Thoracic aorta (tissue), 2 donors: Measurements from ENCODE around the gene GID4. TPM values are rescaled to one million over a fixed set of nuclear protein-coding genes. Genes with fewer than 3 reads are reported as not detected.

Source experiments
- ATAC-seq: fragments of 150-250 bp; one replicate; pipeline ENCODE4 v1.8.0; 2017; ENCODE audit warnings: low read depth; ENCODE audit not compliant: insufficient number of reproducible peaks, low FRiP score
- DNase-seq: peaks from one replicate; pipeline ENCODE4 v3.0.0-alpha.2; 2020; ENCODE audit warnings: low spot score
- H3K27ac ChIP-seq, 2 donors: fragments of 200-600 bp; sonication (generic); 1 replicate in 1 of 2; 2 replicates in 1 of 2; pipeline ENCODE4 v1.5.1; 2016; ENCODE audit warnings: mild to moderate bottlenecking in 2 of 2, moderate library complexity in 2 of 2
- H3K27me3 ChIP-seq: fragments of 200-600 bp; sonication (generic); replicated peaks from 2 replicates; pipeline ENCODE4 v1.6.0; 2016; ENCODE audit warnings: mild to moderate bottlenecking; ENCODE audit not compliant: insufficient read depth
- H3K36me3 ChIP-seq: fragments of 200-600 bp; sonication (generic); one replicate; pipeline ENCODE4 v1.5.1; 2016
- H3K4me1 ChIP-seq, 2 donors: fragments of 200-600 bp; sonication (generic); 1 replicate in 1 of 2; 2 replicates in 1 of 2; pipeline versions ENCODE4 v1.5.1 to v1.6.0; 2016; ENCODE audit warnings: low read depth in 2 of 2, mild to moderate bottlenecking in 1 of 2; ENCODE audit not compliant: control insufficient read depth in 1 of 2
- H3K4me3 ChIP-seq: fragments of 200-600 bp; sonication (generic); 2 replicates; pipeline ENCODE4 v1.5.1; 2016; ENCODE audit warnings: mild to moderate bottlenecking
- H3K9me3 ChIP-seq: fragments of 200-600 bp; sonication (generic); 2 replicates; pipeline ENCODE4 v1.5.1; 2016
- total RNA-seq, 2 donors: library from RNA; depleted of rRNA; stranded (reverse); fragments of >200 nt; gene quantifications; one replicate each; pipeline versions ENCODE4 v1.1.0 to v1.2.3, GENCODE V29; 2016
- TF ChIP-seq, protein P1 (sequence below): fragments of 200-600 bp; sonication (generic); IDR thresholded peaks from one replicate; pipeline ENCODE4 v1.5.1; 2019; ENCODE audit warnings: antibody characterized with exemption

Gene GID4
- total RNA-seq, 2 donors from 2014 or later, result 13.5 to 16.4 TPM

DNA sequence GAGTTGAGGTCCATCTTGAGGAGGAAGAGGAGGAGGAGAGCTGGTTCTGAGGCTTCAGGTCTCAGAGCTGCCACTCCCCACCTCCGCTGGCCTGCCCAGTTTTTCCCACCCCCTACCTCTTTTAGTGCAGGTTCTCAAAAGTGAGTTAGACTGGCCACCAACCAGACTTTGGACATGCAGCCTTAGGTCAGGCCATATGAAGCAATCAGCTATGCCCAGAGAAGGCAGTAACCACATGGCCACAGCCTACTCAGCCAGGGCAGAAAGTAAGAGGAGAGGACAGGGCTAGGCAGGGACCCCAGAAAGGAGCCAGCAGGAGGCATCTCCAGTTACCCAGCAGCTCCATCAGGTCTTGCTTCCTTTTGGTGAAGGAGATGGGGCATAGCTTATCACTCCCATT is 78.3 kb downstream of the GID4 start:
- Histone ChIP-seq H3K36me3 (no peaks in the 10 kb centered on the region), H3K27ac (no peak overlapping the region), H3K27me3 (no peaks in the 10 kb centered on the region), H3K9me3 (no peaks in the 10 kb centered on the region), H3K4me1 (no peaks in the 10 kb centered on the region), H3K4me3 (no peak overlapping the region)
- no peak for ATAC-seq
- DNase-seq, result no peak
- TF ChIP-seq, protein P1, sequence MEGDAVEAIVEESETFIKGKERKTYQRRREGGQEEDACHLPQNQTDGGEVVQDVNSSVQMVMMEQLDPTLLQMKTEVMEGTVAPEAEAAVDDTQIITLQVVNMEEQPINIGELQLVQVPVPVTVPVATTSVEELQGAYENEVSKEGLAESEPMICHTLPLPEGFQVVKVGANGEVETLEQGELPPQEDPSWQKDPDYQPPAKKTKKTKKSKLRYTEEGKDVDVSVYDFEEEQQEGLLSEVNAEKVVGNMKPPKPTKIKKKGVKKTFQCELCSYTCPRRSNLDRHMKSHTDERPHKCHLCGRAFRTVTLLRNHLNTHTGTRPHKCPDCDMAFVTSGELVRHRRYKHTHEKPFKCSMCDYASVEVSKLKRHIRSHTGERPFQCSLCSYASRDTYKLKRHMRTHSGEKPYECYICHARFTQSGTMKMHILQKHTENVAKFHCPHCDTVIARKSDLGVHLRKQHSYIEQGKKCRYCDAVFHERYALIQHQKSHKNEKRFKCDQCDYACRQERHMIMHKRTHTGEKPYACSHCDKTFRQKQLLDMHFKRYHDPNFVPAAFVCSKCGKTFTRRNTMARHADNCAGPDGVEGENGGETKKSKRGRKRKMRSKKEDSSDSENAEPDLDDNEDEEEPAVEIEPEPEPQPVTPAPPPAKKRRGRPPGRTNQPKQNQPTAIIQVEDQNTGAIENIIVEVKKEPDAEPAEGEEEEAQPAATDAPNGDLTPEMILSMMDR, result no peak

Other genes with a start within 250 kb of the GID4 start
- gene SREBF1, start 202.4 kb upstream of the GID4 start, total RNA-seq, result 10 to 100 TPM; 56.2 to 64.2 TPM
- gene TOM1L2, start 67.0 kb upstream of the GID4 start, total RNA-seq, result 100 to 1,000 TPM in 1 of 2 donors, 10 to 100 TPM in 1; 63.4 to 185 TPM
- 1 to 10 TPM in 1 of 2 donors, under 1 TPM in 1; 0.27 to 2.3 TPM for gene DRC3, start 66.5 kb upstream of the GID4 start, total RNA-seq
- gene ATPAF2, start 240 bp upstream of the GID4 start, total RNA-seq, result 10 to 100 TPM; 11.8 to 19.0 TPM
- gene DRG2, start 48.5 kb downstream of the GID4 start, total RNA-seq, result 10 to 100 TPM; 42.3 to 55.6 TPM
- 1 to 10 TPM; 2.3 to 6.1 TPM for gene MYO15A, start 69.3 kb downstream of the GID4 start, total RNA-seq
- 100 to 1,000 TPM in 1 of 2 donors, 10 to 100 TPM in 1; 89.6 to 105 TPM for gene ALKBH5, start 144.4 kb downstream of the GID4 start, total RNA-seq
- gene LLGL1, start 186.2 kb downstream of the GID4 start, total RNA-seq, result 10 to 100 TPM; 17.1 to 30.3 TPM
- gene FLII, start 219.3 kb downstream of the GID4 start, total RNA-seq, result 100 to 1,000 TPM; 309 to 312 TPM
- gene MIEF2, start 221.3 kb downstream of the GID4 start, total RNA-seq, result 10 to 100 TPM; 31.7 to 33.8 TPM